NCI-H1694 (cell line): ENCODE data around the gene CCPG1.
A peak's percentile ranks its signal among the peaks of the same experiment; 100 is the strongest.

ENCODE experiments used
- DNase-seq: peaks from one replicate; lab custom pipeline; 2025; lab: John Stamatoyannopoulos, UW

The CCPG1 gene

DNA sequence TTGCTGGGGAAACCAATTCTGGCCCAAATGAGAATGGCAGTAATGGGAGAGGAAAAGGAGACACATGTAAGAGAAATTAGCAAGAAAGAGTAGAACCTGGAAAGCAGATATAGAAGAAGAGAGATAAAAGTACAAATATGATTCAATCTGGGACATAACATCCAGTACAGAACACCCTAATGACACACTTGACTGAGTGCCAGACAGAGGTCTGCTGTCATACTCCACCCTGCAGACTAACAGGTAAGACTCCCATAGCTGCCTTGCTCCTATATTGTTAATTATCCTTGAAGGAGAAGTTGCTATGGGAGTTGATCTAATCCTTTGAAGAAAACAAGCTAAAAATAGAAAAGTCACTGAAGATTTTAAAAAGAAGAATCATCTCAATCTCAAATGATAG, 21.1 kb downstream of the CCPG1 start:
- DNase-seq = no peak

DNA sequence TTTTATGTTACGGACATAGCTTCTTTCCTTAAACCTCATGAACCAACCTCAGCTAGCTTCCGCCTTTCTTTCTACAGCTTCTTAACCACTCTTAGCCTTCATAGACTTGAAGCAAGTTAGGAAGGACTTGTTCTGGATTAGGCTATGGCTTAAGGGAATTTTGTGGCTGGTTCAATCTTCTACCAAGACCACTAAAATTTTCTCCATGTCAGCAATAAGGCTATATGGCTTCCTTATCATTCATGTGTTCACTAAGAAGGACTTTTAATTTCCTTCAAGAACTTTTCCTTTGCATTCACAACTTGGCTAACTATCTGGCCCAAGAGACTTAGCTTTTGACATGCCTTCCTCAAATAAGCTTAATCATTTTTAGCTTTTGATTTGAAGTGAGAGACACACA, 24.5 kb downstream of the CCPG1 start:
- no peak for DNase-seq

DNA sequence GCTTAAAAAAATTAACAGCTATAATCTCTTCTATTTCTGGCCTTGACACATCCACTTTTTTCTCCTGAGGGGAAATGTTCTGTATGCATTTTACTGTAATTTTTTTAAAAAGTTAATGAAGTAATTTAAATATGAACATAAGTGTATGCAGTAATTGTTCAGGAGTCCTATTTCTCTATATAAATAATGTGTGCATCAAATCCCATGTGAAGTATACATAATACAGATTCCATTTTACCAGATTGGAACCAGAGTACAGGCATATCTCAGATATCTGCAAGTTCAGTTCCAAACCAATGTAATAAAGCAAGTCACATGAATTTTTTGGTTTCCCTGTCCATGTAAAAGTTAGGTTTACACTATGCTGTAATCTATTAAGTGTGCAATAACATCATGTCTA, 26.6 kb downstream of the CCPG1 start:
- DNase-seq = no peak

- no peak for DNase-seq
These were observed 29.1 kb downstream of the CCPG1 start for GRCh38 chr15:55379095-55379494.

DNA sequence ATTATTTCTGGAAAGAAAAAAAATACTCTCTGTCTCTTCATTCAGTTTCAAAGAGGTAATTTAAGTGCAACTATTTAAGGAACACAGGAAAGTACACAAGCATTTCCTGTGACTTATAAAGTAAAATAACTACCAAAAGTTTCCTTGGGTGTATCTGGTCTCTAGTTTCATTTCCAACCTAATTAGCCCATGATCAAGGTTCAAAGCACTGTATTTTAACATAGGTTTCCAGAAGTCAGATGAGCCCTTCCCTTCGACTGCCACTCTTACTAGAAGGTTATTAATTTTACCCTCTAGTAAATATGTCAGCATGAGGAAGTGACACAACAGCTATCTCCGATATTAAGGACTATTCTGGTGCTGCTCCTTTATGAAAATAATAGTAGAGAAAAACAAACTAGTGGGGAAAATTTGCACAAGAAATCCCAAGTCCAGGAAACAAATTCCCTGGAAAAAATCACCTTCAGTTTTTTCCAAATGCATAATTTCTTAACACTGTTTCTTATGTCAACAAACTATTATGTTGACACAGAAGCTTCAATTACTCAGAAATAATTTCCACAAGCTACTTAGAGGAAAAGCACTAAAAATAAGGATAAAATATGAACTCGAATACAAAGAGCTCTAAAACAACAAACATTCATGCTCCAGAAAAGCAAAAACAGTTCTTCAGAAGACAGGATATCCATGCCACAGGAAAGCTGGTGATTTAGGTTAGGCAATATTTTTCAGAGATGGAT, 35.3 kb downstream of the CCPG1 start:
- no peak for DNase-seq

DNA sequence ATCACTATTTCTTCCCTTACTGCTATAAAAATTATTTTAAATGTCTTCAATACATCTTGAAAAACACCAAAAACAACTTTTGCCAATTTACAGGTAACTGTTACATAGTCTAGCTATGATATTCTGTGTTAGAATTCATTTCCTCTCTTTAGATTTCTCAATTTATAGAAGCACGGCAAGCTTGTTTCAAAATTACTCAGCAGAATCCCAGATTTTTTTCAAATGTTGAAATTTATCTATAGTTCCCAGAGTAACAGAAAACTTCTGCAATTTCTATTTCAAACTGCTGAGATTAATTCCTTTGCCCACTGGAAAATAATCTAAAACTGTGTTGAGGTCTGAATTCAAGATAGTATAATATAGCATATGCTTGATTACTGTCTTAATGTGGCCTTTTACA, 41.2 kb downstream of the CCPG1 start:
- DNase-seq = no peak

GRCh38 chr15:55362641-55363040, 45.5 kb downstream of the CCPG1 start:
- no peak for DNase-seq

DNA sequence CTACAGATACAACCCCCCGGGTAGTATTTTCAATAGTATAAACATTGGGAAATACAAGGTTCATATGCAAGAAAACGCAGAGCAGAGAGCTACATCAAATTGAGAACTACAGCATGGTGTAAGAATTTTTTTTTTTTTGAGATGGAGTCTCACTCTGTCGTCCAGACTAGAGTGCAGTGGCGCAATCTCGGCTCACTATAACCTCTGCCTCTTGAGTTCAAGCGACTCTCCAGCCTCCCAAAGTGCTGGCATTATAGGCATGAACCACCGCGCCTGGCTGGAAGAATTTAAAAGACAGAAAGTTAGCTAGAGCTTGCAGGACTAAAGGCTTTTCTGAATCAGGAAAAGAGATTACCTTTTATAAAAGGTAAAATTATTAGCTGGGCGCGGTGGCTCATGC, 47.1 kb downstream of the CCPG1 start:
- DNase-seq = no peak

DNA sequence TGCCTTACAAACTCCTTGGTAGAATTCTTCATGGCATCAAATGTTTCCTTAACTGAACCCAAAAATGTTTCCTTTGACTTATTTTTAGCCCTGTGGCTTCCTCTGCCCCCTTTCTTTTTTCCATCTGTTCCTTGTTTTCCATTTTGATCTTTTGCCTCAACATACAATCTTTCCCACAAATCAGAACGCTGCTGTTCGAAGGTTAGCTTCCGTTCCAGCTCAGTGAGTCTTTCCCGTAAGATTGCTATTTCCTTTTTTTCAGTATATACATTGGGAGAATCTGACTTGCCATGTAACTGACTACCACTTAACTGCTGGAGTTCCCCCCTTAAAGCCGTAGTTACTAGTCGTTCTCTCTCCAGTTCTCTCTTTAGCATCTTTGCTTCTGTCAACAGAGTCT, 47.9 kb downstream of the CCPG1 start:
- no peak for DNase-seq

- DNase-seq = no peak
These were observed 49.7 kb downstream of the CCPG1 start for GRCh38 chr15:55358471-55358870.

GRCh38 chr15:55357774-55358173, 50.4 kb downstream of the CCPG1 start:
- DNase-seq = no peak

GRCh38 chr15:55356985-55357585, 51.1 kb downstream of the CCPG1 start:
- DNase-seq = no peak

- DNase-seq = no peak
These were observed 55.1 kb downstream of the CCPG1 start for GRCh38 chr15:55353025-55353424.

DNA sequence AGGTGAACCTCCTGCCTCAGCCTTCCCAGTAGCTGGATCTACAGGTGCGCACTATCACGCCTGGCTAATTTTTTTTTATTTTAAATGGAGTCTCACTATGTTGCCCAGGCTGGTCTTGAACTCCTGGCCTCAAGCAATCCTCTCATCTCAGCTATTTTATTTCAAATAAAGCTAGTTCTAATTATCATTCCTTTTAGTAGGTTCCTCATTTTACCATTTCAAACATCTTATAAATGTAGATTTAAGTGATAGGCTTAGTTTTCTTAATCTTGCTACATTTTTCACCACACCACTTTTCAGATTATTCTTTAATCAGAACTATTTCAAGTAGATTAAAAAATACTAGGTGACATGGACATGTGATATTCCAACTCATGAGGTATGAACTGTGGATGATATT, 58.9 kb downstream of the CCPG1 start:
- no peak for DNase-seq

GRCh38 chr15:55348281-55348778, 59.8 kb downstream of the CCPG1 start:
- DNase-seq = no peak

GRCh38 chr15:55344206-55344605, 64.0 kb downstream of the CCPG1 start:
- DNase-seq = no peak

GRCh38 chr15:55343168-55343567, 65.0 kb downstream of the CCPG1 start:
- DNase-seq = peak; percentile 24

- no peak for DNase-seq
These were observed 71.0 kb downstream of the CCPG1 start for GRCh38 chr15:55337160-55337559.

DNA sequence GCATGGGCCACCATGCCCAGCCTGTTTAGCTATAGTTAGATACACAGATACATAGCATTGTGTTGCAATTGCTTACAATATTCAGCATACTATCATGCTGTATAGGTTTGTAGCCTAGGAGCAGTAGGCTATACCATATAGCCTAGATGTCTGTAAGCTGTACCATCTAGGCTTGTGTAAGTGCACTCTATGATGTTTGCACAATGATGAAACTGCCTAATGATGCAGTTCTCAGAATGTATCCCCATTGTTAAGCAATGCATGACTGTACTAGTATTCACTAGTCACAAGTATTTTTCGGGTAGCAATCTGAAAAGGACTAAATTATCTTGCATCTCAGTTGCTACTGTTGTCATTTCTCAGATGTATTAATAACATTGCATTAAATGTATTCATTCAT, 73.2 kb downstream of the CCPG1 start:
- DNase-seq = no peak

- no peak for DNase-seq
These were observed 73.8 kb downstream of the CCPG1 start for GRCh38 chr15:55334371-55334770.

DNA sequence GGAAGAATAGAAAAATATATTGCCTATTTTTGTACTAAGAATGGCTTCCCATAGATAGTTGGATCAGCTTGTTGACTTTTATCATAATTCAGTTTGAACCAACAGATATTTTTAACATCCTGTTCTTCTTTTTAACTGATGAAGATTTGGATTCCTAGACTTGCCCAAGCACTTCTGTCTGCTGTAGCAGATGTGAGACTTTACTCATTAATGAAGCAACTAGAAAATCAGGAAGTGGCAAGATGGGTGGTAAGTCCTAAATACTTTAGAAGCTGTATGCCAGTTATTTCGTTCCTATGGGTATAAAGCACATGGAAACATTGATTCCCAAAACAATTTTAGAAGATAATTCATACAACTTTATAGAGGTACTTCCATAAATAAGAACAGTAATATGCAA, 80.8 kb downstream of the CCPG1 start:
- no peak for DNase-seq

DNA sequence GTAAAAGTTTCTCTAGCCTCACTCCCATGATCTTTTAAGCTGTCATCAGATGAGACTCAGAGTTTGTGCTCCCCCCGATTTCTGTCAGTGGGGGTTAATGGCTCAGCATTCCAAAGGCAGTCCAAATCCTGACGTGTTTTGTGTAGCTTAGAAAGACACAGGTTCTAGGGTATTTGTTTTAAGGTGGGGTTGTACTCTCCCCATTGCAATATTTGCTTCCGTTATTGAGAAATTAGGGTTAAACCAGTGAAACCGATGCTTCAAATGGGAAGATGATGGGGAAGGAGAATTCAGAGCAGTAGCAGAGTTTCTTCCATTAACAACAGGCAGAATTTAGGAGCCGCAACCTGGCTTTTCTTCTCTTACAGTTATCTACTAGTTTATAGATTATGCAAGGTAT, 85.7 kb downstream of the CCPG1 start:
- DNase-seq = no peak

DNA sequence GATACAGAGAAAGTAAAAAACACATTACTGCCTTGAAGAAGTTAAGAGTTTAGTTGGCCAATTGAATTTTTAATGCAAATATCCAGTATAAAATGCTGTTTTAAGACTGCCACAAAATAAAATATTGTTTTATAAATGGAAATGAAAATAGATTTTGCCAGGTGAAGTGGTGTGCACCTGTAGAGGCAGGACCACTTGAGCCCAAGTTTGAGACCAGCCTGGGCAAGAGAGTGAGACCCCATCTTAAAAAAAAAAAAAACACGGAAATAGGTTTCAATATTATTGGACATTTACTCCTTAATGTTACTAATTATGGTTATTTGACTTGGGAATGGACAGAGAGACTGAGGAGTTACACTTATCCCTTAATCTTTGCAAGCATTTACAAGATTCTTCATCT, 87.2 kb downstream of the CCPG1 start:
- no peak for DNase-seq

GRCh38 chr15:55320238-55320550, 88.0 kb downstream of the CCPG1 start:
- no peak for DNase-seq
